HG03571 (cell line): ENCODE results near the gene MEF2C.

ENCODE experiments used
- ATAC-seq: cut with Tn5 transposase; IDR thresholded peaks from one replicate; pipeline ENCODE4 v1.9.1; 2021; ENCODE audit not compliant: unreplicated experiment

Gene MEF2C

GRCh38 chr5:88833371-88834130 is 49.4 kb downstream of the MEF2C start:
- ATAC-seq: peak; percentile 39

GRCh38 chr5:88831816-88832215 is 51.2 kb downstream of the MEF2C start:
- ATAC-seq: no peak

GRCh38 chr5:88830567-88830966 is 52.4 kb downstream of the MEF2C start:
- no peak for ATAC-seq

- ATAC-seq: no peak
These were observed 53.2 kb downstream of the MEF2C start for GRCh38 chr5:88829775-88830174.

GRCh38 chr5:88829054-88829453 is 53.9 kb downstream of the MEF2C start:
- ATAC-seq: no peak

GRCh38 chr5:88827997-88828396 is 55.0 kb downstream of the MEF2C start:
- ATAC-seq: no peak

- ATAC-seq: peak; percentile 56
These were observed 56.1 kb downstream of the MEF2C start for GRCh38 chr5:88826646-88827585.

GRCh38 chr5:88825584-88826315 is 57.2 kb downstream of the MEF2C start:
- no peak for ATAC-seq

- ATAC-seq: no peak
These were observed 57.9 kb downstream of the MEF2C start for GRCh38 chr5:88824892-88825583.

GRCh38 chr5:88824141-88824540 is 58.8 kb downstream of the MEF2C start:
- ATAC-seq: no peak

- no peak for ATAC-seq
These were observed 59.8 kb downstream of the MEF2C start for GRCh38 chr5:88823201-88823600.

- ATAC-seq: no peak
These were observed 61.8 kb downstream of the MEF2C start for GRCh38 chr5:88821161-88821560.

GRCh38 chr5:88820581-88820980 is 62.4 kb downstream of the MEF2C start:
- ATAC-seq: no peak

GRCh38 chr5:88819301-88819999 is 63.5 kb downstream of the MEF2C start:
- peak; percentile 44 for ATAC-seq

GRCh38 chr5:88818296-88818695 is 64.7 kb downstream of the MEF2C start:
- no peak for ATAC-seq

GRCh38 chr5:88816195-88816594 is 66.8 kb downstream of the MEF2C start:
- ATAC-seq: no peak

GRCh38 chr5:88815050-88815789 is 67.8 kb downstream of the MEF2C start:
- ATAC-seq: no peak

- ATAC-seq: no peak
These were observed 69.0 kb downstream of the MEF2C start for GRCh38 chr5:88813805-88814575.

- no peak for ATAC-seq
These were observed 69.7 kb downstream of the MEF2C start for GRCh38 chr5:88813244-88813643.
